GM18858 (cell line): ENCODE data around the gene PRPS2.

ENCODE experiments used
- ATAC-seq: cut with Tn5 transposase; IDR thresholded peaks from one replicate; pipeline ENCODE4 v1.9.1; 2021; ENCODE audit not compliant: unreplicated experiment

Gene PRPS2

DNA sequence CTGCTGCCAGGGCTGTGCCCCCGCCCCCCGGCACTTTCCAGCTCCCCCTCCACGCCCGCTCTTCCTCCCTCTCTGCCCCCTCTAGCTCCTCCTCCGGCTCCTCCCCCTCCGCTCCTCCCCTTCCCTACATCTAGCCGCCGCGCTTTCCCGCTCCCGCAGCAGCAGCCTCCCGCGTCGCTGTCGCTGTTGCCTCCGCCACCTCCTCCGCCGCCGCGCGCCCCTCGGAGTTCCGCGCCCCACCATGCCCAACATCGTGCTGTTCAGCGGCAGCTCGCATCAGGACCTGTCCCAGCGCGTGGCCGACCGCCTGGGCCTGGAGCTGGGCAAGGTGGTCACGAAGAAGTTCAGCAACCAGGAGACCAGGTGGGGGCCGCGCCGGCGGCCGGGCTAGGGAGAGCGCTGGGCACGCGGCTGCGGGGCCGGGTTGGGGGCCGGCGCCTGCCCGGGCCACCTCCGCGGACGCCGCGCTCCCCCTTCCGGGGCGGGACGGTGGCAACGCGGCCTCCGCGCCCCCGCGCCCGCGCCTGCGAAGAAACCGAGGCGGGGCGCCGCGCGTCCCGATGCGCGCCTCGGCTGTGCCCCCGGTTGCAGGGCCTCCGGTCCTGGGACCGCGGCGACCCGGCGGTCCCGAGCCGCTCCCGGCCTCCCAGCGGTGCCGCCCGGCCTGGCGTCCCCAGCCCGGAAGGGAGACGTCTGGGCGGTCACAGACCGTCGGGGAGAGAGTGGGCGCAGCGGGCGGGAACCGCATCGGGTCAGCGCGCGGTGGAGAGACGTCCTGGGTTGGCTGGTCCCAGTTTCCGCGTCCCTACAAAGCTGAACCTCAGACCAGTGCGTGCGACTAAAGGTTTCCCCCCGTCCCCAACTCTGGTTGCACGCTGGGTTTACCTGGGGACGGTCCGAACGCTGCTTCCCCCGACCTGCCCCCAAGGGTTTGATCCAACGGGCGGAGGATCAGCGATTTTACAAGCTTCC is at the start of gene PRPS2:
PRPS2 (plus strand) TSS at position 156 of the 972 bp plus-strand sequence; CDS start at position 242, 86 bp downstream.
- peak; percentile 57 for ATAC-seq

- ATAC-seq, result no peak
Observed at GRCh38 chrX:12741416-12741815, 49.8 kb upstream of the PRPS2 start.

GRCh38 chrX:12747433-12747832 is 43.8 kb upstream of the PRPS2 start:
- ATAC-seq, result no peak

GRCh38 chrX:12751887-12752286 is 39.3 kb upstream of the PRPS2 start:
- ATAC-seq, result no peak

DNA sequence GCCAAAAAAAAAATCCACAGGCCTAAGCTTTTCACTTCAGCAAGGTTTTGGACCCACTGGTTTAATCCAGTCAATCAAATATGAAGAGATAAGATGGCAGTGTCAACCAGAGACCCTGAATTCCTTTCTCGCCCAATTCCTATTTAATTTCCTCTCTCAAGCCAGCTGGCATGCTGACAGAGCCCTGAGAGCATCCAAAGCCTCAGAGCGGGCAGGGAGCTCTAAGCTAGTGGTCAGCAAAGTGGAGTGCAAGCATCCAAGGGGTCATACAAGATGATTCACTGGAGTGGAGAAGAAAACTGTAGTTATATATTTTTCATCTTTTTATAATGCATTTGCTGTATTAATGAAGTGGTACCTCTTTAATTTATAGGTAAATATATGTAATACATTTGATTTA is 37.8 kb upstream of the PRPS2 start:
- no peak for ATAC-seq

- no peak for ATAC-seq
Observed at GRCh38 chrX:12758291-12758690, 32.9 kb upstream of the PRPS2 start.

DNA sequence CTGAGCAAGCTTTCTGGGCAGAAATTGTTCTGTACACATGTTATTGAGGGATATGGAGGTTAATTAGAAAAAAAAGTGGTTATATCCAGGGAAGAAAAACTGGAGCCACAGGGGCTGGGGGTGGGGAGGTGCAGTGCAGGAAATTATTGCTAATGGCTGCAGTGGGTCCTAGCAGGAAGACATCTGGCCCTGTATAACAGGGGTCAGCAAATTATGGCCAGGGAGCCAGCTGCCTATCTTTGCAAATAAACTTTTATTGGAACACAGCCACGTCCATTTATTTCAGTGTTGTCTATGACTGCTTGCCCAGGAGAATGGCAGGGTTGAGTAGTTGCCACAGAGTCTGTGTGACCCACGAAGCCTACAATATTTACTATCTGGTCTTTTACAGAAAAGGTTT is 23.4 kb upstream of the PRPS2 start:
- no peak for ATAC-seq

DNA sequence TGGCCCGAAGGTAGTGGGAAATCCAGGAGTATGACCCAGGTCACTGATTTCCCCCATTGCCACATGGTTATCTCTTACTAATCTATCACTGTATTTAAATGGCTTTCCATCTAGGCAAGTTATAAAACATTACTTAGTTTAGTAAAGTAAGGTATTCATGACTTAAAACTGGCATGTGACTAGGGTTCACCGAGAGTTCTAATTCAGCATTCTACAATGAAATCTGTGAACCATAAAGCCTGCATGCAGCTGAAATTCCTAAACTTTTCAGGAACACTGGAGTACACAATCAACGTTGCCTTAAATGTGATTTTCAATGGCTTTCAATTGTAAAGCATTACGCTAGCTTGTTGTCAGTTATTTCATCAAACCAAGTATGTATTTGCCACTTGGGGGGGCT is 22.7 kb upstream of the PRPS2 start:
- ATAC-seq, result no peak

DNA sequence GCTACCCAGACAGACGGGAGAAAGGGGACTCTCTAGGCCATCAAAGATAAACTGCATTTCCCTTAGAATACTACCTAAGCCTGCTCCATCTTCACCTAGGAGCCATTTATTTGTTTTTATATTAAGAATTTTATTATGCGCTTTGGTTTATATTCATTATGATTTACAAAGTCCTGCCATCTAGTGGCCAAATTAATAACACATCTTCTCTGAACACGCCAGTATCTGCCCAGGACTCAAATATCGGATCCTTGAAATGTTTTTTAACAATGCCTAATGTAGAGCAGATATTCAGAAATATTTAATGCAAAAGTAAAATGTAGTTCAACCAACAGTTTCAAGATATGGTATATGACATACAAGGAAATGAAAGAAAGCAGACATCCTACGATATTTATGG is 20.8 kb upstream of the PRPS2 start:
- ATAC-seq, result no peak

GRCh38 chrX:12771445-12772069 is 19.7 kb upstream of the PRPS2 start:
- ATAC-seq, result peak; percentile 97

GRCh38 chrX:12777670-12778069 is 13.5 kb upstream of the PRPS2 start:
- no peak for ATAC-seq

DNA sequence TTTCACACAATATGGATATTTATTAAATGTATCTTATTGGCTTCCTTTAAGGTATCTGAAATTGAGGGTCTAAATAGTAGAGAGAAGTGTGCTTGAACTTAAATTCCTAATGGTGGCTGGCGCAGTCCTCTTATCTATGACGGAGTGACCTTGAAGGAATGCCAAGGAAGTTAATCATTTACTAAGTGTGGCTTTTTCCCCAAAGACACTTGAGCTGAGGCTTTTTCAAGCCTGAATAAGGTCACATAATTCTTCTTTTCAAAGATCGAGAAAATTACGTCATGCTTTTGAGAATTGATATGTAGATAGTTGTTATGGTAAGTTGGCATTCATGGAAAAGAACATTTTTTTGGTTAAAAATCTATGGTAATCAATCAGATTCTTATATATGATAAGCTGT is 11.7 kb upstream of the PRPS2 start:
- ATAC-seq, result no peak

- no peak for ATAC-seq
Observed at GRCh38 chrX:12788645-12789044, 2.6 kb upstream of the PRPS2 start.

DNA sequence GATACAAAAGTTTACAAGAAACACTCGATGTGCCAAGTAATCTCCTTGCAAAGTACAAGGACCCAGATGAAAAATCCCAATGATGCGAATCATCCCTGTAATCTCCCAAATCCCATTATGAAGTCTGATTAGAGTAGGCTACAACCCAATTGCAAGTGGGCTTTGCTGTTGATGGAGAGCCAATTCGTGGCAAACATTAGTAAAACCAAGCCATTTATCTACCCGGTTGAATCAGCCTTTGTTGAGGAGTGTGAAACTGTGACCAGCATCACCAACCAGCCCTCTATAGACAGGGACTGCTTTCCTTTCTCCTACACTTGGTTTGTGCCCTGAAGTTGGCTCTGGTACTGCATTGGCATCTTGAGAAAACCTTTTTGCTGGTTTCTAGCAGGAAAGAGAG is 1.2 kb upstream of the PRPS2 start:
- no peak for ATAC-seq

GRCh38 chrX:12790885-12791256 is 341 bp upstream of the PRPS2 start:
- no peak for ATAC-seq

GRCh38 chrX:12792711-12793110 is 1.5 kb downstream of the PRPS2 start:
- ATAC-seq, result no peak

DNA sequence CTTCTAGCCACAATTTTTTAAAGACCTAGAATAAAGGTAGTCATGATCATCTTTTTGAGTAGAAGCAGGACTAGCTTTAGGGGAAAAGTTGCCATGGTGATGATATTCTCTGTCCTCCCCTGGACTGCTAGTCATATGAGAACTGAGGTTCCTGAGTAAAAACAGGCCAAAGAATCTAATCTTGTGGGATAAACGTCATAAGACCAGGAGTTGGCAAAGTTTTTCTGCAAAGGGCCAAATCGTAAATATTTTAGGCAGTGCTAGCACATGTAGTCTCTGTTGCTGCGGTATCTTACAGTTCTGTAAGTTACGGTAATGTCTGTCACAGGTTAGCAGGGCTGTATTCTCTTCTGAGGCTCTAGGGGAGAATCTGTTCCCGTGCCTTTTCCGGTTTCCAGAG is 3.4 kb downstream of the PRPS2 start:
- ATAC-seq, result no peak

GRCh38 chrX:12798601-12799000 is 7.4 kb downstream of the PRPS2 start:
- no peak for ATAC-seq

- ATAC-seq, result no peak
Observed at GRCh38 chrX:12799118-12799517, 7.9 kb downstream of the PRPS2 start.

DNA sequence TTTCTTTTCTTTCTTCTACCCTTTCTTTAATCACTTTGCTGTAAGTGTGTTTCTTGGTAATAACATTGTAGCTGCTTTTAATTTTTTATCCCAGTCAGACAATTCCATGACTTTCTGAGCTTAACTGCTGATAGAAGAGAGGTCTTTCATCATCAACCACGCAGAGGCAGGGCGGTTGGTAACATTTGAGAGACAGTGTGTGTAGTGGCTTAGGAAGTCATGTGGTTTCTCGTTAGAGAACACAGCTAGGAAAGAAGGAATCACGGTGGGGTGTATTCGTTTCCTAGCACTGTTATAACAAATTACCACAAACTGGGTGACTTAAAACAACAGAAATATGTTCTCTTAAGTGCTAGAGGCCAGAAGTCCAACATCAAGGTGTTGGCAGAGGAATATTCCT is 11.5 kb downstream of the PRPS2 start:
- no peak for ATAC-seq

DNA sequence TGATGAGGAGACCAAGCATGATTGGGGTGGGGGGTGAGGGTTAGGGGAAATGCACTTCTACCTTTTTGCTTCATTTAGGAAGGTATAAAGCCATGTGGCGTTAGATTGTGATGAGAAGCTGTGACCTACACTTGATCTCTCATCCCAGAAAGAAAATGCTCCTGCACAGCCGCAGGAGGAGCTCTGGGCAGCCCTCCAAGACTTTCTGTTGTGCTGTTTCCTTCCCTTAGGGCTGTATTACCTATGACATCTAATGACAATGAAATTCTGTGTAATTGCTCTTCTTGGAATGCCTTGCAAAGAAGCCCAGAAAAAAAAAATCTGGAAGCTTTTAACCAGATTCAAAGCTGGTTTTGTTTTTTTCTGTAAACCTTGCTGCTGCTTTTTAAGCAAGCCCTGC is 13.4 kb downstream of the PRPS2 start:
- ATAC-seq, result no peak

- ATAC-seq, result no peak
Observed at GRCh38 chrX:12805333-12805732, 14.1 kb downstream of the PRPS2 start.
